Activated CD8-positive, alpha-beta T cell treated with anti-CD3 and anti-CD28 coated beads, Interleukin-2, amount 10 ng/mL, durations not matched to agents 7 days and 5 days (primary cell): ENCODE results near the gene ZBTB16. TPM values are rescaled to one million over a fixed set of nuclear protein-coding genes. Genes with fewer than 3 reads are reported as not detected.

Experiments used
- ATAC-seq: fragments of 150-1000 bp; cut with Tn5 transposase; one replicate; pipeline ENCODE4 v1.10.0; 2021; ENCODE audit warnings: moderate library complexity
- CTCF ChIA-PET: fragments of 350-600 bp; sonication (Branson Sonifier 250); formaldehyde crosslinking; loops from one replicate; lab custom pipeline; 2021; ENCODE audit warnings: antibody characterized with exemption; lab: Charles Lee
- POLR2A ChIA-PET: fragments of 350-600 bp; sonication (Branson Sonifier 250); formaldehyde crosslinking; loops from one replicate; lab custom pipeline; 2021; ENCODE audit warnings: antibody characterized with exemption; lab: Charles Lee
- DNase-seq: peaks from one replicate; pipeline ENCODE4 v3.0.0-alpha.2; 2020
- H3K27ac Mint-ChIP-seq: one replicate; pipeline ENCODE4 v1.8.0; 2021; ENCODE audit warnings: mild to moderate bottlenecking, mixed read lengths
- H3K27me3 Mint-ChIP-seq: one replicate; pipeline ENCODE4 v1.8.0; 2021; ENCODE audit warnings: low read depth, mixed read lengths
- H3K36me3 Mint-ChIP-seq: one replicate; pipeline ENCODE4 v1.8.0; 2021; ENCODE audit warnings: low read depth, mixed read lengths
- H3K4me1 Mint-ChIP-seq: one replicate; pipeline ENCODE4 v1.8.0; 2021; ENCODE audit warnings: low read depth, mixed read lengths
- H3K4me3 Mint-ChIP-seq: one replicate; pipeline ENCODE4 v1.8.0; 2021; ENCODE audit warnings: mild to moderate bottlenecking, mixed read lengths
- H3K9me3 Mint-ChIP-seq: one replicate; pipeline ENCODE4 v1.8.0; 2022; ENCODE audit warnings: mixed read lengths; ENCODE audit not compliant: insufficient read depth
- total RNA-seq, 2 experiments: library from RNA; stranded (reverse); gene quantifications; one replicate each; pipeline ENCODE4 v1.2.3, GENCODE V29; 2021

The ZBTB16 gene
- total RNA-seq, 2 experiments from 2014 or later: 16.3 to 16.4 TPM

DNA sequence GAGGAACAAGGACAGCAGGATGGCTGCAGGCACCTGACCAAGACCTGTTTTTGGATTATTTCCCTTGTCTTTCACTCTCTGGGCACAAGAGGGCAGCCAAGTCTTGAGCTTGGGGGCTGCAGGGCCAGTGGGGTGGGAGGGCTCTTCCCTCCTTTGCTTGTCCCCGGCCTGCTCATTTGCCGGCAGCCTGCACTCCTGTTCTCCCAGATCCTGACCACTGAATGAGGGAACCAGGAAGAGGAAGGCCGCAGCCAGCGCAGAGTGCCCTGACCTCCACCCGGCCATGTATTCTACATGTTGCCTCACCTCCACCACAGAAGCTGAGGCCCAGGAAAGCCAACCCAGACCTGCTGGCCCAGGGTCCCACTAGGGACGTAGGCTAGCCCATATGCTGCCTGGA is 221.2 kb downstream of the ZBTB16 start:
- POLR2A ChIA-PET: interaction anchor here (0.6 kb wide), 1 partner anchor 385 kb away, joined by 3 read pairs; no protein-coding TSS in a partner anchor
- Mint-ChIP-seq H3K36me3 (no peaks in the 10 kb centered on the region), H3K27me3 (peaks cover 32% of the 10 kb centered on the region), H3K9me3 (no peaks in the 10 kb centered on the region), H3K27ac (no peak overlapping the region), H3K4me1 (no peaks in the 10 kb centered on the region), H3K4me3 (no peak overlapping the region)
- CTCF ChIA-PET: interaction anchor here (0.7 to 1.7 kb wide), 10 partner anchors 11 to 382 kb away, joined by 3 to 7 read pairs (median 4); no protein-coding TSS in a partner anchor
- DNase-seq (no peak), ATAC-seq (no peak)

DNA sequence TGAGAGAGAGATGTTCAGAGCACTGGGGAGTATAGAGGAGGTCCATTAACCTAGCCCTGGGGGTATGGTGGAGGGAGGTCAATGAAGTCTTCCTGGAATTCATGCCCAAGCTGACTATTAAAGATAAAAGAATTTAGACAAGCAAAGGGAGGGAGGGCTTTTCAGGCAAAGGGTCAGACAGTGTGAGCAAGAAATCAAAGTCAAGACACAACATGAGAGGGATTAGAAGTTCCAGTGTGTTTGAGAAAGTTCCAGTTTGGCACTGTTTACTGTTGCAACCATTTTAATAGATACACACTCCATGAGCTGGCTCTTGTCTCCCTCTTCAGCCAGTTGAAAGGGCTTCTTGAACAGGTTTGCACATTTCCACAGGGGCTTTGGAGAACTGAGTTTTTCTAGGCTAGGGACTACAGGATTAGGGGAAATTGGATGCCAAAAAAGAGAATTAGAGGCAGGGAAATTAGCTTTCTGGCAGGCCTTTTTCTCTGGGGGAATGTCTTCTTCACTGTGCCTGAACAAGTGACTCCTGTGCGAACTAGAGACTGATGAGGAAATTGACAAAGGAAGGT is 222.0 kb downstream of the ZBTB16 start:
- DNase-seq (no peak), ATAC-seq (no peak)
- Mint-ChIP-seq H3K9me3 (no peaks in the 10 kb centered on the region), H3K27me3 (peaks cover 31% of the 10 kb centered on the region), H3K4me1 (no peaks in the 10 kb centered on the region), H3K4me3 (no peak overlapping the region), H3K27ac (no peak overlapping the region), H3K36me3 (no peaks in the 10 kb centered on the region)
- ChIA-PET POLR2A (no interaction called here), CTCF (interaction anchor here (0.8 to 1.7 kb wide), 9 partner anchors 10 to 290 kb away, joined by 3 to 7 read pairs (median 4); no protein-coding TSS in a partner anchor)

DNA sequence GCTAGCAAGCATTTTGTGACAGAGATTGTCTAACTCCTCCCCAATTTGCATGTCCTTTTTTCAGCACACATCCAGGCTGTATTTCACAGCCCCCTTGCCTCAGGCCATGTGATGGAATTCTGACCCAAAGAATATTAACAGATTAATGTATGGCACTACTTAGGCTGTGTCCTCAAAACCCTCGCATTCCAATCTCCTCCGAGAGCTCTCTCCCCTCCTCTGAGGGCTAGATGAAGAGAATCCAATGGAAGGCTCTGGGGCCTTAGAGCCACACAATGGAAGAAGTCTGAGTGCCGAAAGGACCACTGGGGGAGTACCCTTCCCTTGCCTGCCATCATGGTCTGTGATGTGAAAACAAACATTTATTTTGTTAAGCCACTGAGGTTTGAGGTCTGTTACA is 223.0 kb downstream of the ZBTB16 start:
- Mint-ChIP-seq H3K4me1 (no peaks in the 10 kb centered on the region), H3K27ac (no peak overlapping the region), H3K36me3 (no peaks in the 10 kb centered on the region), H3K4me3 (no peak overlapping the region), H3K27me3 (peaks cover 29% of the 10 kb centered on the region), H3K9me3 (no peaks in the 10 kb centered on the region)
- CTCF ChIA-PET: no interaction called here
- DNase-seq (no peak), ATAC-seq (no peak)
- POLR2A ChIA-PET: no interaction called here

DNA sequence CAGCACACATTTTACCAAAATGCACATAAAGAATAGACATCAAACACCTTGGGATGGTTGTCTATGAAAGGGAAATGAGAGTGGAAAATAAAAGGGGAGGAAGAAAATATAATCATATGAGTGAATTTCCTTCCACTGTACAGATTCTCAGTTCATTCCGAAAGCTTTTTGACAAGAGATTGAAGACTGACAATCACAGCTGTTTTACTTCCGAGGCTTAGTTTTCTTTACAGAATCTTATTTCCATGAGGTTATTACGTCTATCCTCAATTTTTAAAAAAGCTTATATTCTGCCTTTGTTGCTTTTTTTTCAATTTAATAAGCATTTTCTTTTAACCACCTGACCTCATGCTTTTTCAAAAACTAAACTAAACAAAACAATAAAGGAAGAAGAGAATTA is 223.9 kb downstream of the ZBTB16 start:
- Mint-ChIP-seq H3K36me3 (no peaks in the 10 kb centered on the region), H3K4me3 (no peak overlapping the region), H3K27ac (no peak overlapping the region), H3K4me1 (no peaks in the 10 kb centered on the region), H3K27me3 (peaks cover 30% of the 10 kb centered on the region), H3K9me3 (no peaks in the 10 kb centered on the region)
- DNase-seq (no peak), ATAC-seq (no peak)
- ChIA-PET CTCF (no interaction called here), POLR2A (no interaction called here)

DNA sequence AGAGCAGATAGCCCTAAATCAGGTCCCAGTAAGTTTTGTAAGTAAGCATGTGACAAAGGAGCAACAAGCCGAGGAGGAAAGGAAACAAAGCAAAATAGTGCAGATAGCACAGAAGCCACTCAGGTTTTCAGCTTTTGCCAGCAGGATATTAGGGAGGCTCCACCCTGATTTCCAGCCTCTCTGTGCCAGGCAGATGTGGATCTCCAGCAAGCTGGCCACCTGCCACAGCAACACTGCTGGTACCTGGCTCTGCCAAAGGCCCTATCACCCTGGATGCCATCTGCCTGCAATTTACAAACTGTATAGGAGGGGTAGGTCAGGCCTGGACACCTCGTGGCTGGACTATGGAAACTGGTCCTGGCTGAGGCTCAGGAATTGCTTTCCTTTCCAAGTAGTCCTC is 224.5 kb downstream of the ZBTB16 start:
- POLR2A ChIA-PET: no interaction called here

DNA sequence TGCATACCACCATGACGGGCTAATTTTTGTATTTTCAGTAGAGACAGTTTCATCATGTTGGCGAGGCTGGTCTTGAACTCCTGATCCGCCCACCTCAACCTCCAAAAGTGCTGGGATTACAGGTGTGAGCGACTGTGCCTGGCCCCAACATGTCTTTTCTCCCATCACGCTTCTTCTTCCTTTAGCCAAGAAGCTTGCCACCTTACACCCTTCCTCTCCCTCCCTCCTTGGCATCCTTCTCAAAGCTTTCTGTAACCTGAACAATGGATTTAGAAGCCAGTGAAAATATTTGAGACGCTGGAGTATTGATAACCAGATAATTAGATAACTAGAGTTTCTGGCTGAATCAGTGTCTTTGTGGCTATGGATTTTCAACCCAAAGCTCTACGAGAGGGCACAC is 225.4 kb downstream of the ZBTB16 start:
- Mint-ChIP-seq H3K4me3 (no peak overlapping the region), H3K27me3 (peaks cover 22% of the 10 kb centered on the region), H3K27ac (no peak overlapping the region), H3K4me1 (no peaks in the 10 kb centered on the region), H3K36me3 (no peaks in the 10 kb centered on the region), H3K9me3 (no peaks in the 10 kb centered on the region)
- CTCF ChIA-PET: interaction anchor here (0.7 kb wide), 1 partner anchor 55 kb away, joined by 3 read pairs; no protein-coding TSS in a partner anchor
- ATAC-seq: no peak
- POLR2A ChIA-PET: no interaction called here
- no peak for DNase-seq

More for the DNA sequence above, 224.5 kb downstream of the ZBTB16 start:
- no peaks in the 10 kb centered on the region for H3K36me3 Mint-ChIP-seq
- H3K4me3 Mint-ChIP-seq: no peak overlapping the region
- DNase-seq (no peak), ATAC-seq (no peak)
- peaks cover 28% of the 10 kb centered on the region for H3K27me3 Mint-ChIP-seq
- H3K4me1 Mint-ChIP-seq: no peaks in the 10 kb centered on the region
- no peak overlapping the region for H3K27ac Mint-ChIP-seq
- H3K9me3 Mint-ChIP-seq: no peaks in the 10 kb centered on the region
- CTCF ChIA-PET: no interaction called here

DNA sequence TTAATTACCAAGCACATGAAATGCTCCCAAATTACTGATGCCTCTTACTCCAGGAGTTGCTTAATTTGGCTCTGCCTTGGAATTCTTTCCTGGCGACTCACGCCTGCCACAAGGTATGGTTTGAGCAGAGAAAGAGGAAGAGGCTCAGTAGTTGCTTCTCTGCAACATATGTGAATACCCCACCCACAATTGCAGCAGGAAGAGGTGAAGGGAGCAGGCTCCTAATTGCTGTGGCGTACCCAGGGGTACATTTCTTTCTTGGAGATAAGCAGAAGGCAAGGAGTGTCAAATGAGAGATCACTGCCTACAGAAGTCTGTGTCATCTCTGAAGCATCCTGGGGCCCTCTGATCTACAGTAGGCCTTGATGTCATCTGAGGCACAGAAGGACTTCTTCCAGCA is 226.1 kb downstream of the ZBTB16 start:
- Mint-ChIP-seq H3K9me3 (no peaks in the 10 kb centered on the region), H3K36me3 (no peaks in the 10 kb centered on the region), H3K27ac (no peak overlapping the region), H3K4me3 (no peak overlapping the region), H3K27me3 (peaks cover 24% of the 10 kb centered on the region), H3K4me1 (no peaks in the 10 kb centered on the region)
- DNase-seq (no peak), ATAC-seq (no peak)
- ChIA-PET POLR2A (no interaction called here), CTCF (no interaction called here)

DNA sequence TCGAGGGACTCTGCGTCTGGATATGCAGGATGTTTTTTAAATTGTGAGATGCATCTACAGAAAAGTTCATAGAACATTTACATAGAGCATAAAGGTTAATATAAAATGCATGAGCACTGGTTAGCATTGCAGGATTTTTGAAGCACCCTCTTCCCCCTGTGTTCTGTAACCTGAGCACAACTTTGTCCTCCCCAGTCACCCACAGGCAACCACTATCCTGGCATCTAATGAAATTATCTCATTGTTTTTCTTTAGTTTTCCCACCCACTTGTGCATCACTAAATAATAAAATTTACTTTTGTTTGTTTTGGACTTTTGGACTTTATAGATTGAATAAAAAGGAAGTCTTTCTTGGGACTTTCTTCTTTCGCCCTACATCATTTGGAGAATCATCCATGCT is 226.7 kb downstream of the ZBTB16 start:
- H3K36me3 Mint-ChIP-seq: no peaks in the 10 kb centered on the region
- ATAC-seq (no peak), DNase-seq (no peak)
- no peak overlapping the region for H3K27ac Mint-ChIP-seq
- no peaks in the 10 kb centered on the region for H3K4me1 Mint-ChIP-seq
- CTCF ChIA-PET: no interaction called here
- H3K4me3 Mint-ChIP-seq: no peak overlapping the region
- POLR2A ChIA-PET: no interaction called here
- no peaks in the 10 kb centered on the region for H3K9me3 Mint-ChIP-seq
- peaks cover 24% of the 10 kb centered on the region for H3K27me3 Mint-ChIP-seq

DNA sequence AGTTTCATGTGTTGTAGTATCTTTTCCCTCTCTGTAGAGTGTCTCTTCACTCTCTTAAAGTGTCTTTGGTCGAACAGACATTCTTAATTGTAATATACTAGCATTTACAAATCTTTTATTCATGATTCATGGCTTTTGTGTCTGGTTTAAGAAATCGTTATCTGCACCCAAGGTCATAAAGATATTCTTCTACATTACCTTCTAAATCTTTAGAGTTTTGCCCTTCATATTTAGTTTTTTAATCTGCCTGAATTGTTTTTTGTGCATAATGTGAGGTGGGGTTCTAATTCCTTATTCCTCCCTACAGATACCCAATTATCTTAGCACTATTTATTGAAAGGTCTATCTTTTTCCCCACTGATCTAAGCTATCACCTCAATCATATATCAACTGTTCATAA is 227.6 kb downstream of the ZBTB16 start:
- ChIA-PET CTCF (interaction anchor here (0.9 kb wide), 1 partner anchor 26 kb away, joined by 3 read pairs; no protein-coding TSS in a partner anchor), POLR2A (no interaction called here)
- no peaks in the 10 kb centered on the region for H3K36me3 Mint-ChIP-seq
- H3K27me3 Mint-ChIP-seq: peaks cover 25% of the 10 kb centered on the region
- no peak overlapping the region for H3K27ac Mint-ChIP-seq
- H3K9me3 Mint-ChIP-seq: no peaks in the 10 kb centered on the region
- H3K4me3 Mint-ChIP-seq: no peak overlapping the region
- no peak for ATAC-seq
- DNase-seq: no peak
- H3K4me1 Mint-ChIP-seq: no peaks in the 10 kb centered on the region

DNA sequence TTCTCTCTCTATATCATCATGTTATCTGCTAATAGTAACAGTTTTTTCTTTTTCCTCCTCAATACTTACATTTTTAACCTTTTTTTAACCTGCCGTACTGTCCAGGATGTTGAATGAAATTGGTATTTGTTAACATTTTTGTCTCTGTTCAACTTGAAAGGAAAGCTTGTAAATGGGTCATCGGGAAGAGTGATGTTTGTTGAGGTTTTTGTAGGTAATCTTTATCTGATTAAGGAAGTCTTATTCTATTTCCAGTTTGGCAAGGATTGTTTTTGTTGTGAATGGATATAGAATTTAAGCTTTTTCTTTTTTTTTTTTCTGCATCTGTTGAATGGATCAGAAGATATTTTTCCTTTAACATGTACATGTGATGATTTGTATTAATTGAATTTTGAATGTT is 228.6 kb downstream of the ZBTB16 start:
- peaks cover 23% of the 10 kb centered on the region for H3K27me3 Mint-ChIP-seq
- DNase-seq: no peak
- ATAC-seq: no peak
- H3K27ac Mint-ChIP-seq: no peak overlapping the region
- CTCF ChIA-PET: interaction anchor here (0.9 kb wide), 1 partner anchor 27 kb away, joined by 3 read pairs; no protein-coding TSS in a partner anchor
- POLR2A ChIA-PET: no interaction called here
- no peaks in the 10 kb centered on the region for H3K4me1 Mint-ChIP-seq
- no peak overlapping the region for H3K4me3 Mint-ChIP-seq
- H3K36me3 Mint-ChIP-seq: no peaks in the 10 kb centered on the region
- no peaks in the 10 kb centered on the region for H3K9me3 Mint-ChIP-seq

DNA sequence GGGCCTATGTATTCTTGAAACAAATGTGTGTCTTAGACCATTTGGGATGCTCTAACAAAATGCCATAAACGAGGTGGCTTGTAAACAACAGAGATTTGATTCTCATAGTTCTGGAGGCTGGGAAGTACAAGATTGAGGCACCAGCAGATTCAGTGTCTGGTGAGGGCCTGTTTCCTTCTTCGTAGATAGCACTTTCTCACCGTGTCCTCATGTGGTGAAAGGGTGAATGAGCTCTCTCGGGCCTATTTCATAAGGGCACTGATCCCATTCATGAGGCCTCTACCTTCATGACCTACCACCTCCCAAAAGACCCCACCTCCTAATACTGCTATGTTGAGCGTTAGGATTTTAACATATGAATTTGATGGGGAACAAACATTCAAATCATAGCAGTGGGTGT is 230.3 kb downstream of the ZBTB16 start:
- no peak for ATAC-seq
- DNase-seq: no peak
- Mint-ChIP-seq H3K36me3 (no peaks in the 10 kb centered on the region), H3K4me1 (no peaks in the 10 kb centered on the region), H3K27me3 (peaks cover 22% of the 10 kb centered on the region), H3K4me3 (no peak overlapping the region), H3K27ac (no peak overlapping the region), H3K9me3 (no peaks in the 10 kb centered on the region)
- POLR2A ChIA-PET: no interaction called here
- CTCF ChIA-PET: interaction anchor here (0.9 to 1.9 kb wide), 3 partner anchors 12 to 394 kb away, joined by 3 to 4 read pairs (median 3); no protein-coding TSS in a partner anchor

DNA sequence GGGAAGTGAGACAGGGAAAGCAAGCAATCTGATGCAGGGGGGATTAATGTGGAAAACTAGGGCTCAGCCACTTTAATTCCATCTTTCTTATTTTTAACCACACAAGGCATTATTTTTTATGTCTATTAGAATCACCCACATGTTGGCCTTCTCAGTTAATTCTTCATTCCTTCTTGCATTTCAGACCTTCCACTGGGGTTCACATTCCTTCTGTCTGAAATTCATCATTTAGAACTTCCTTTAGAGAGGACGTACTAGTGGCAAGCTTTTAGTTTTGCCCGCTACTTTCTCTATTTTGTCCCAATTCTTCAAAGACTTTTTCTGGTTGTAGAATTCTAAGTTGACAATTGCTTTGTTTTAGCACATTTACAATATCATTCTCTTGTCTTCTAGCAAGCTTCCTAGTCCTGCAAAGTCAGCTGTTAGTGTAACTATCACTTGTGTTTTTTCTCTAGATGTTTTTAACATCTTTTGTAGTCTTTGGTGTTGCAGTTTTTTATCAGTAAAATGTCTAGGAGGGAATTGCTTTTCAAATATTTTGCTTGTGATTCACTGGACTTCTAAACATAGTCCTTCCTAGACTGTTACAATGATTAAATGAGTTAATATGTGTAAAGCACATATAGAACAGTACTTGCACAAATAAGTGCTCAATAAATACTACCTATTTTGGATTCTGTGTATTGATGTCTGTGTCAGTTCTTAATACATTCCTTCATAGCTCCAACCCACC is 231.2 kb downstream of the ZBTB16 start:
- POLR2A ChIA-PET: no interaction called here
- H3K27ac Mint-ChIP-seq: no peak overlapping the region

More for the DNA sequence above, 231.2 kb downstream of the ZBTB16 start:
- no peaks in the 10 kb centered on the region for H3K4me1 Mint-ChIP-seq
- peaks cover 22% of the 10 kb centered on the region for H3K27me3 Mint-ChIP-seq
- H3K4me3 Mint-ChIP-seq: no peak overlapping the region
- no peaks in the 10 kb centered on the region for H3K36me3 Mint-ChIP-seq
- no peak for DNase-seq
- CTCF ChIA-PET: interaction anchor here (0.9 to 2.7 kb wide), 4 partner anchors 9 to 394 kb away, joined by 3 to 7 read pairs (median 5); no protein-coding TSS in a partner anchor
- H3K9me3 Mint-ChIP-seq: no peaks in the 10 kb centered on the region
- ATAC-seq: no peak
